Adipose tissue (tissue), 3 donors: ENCODE data around the gene CDC25C. TPM values are rescaled to one million over a fixed set of nuclear protein-coding genes. Genes with fewer than 3 reads are reported as not detected.

Source experiments
- H3K27ac ChIP-seq: one replicate; pipeline ENCODE4 v1.5.1; 2013; ENCODE audit warnings: low read depth, low read length
- WGBS, 3 donors: extraction: QIAGEN DNeasy Blood & Tissue Kit; methylation state at CpG; one replicate each; pipeline ENCODE4 v1.1.7; 2013; 5-methylcytosine and 5-hydroxymethylcytosine counted together
- polyA plus RNA-seq, 3 donors: library from polyadenylated mRNA; stranded (reverse); fragments of 200-250 nt; gene quantifications; one replicate each; pipeline ENCODE4 v1.2.3, GENCODE V29; 2013
- donor health status: healthy with polysubstance abuse.
- donor health status: Bipolar disorder and iron deficiency.
- donor health status: healthy.

Gene CDC25C
- polyA plus RNA-seq: 1 to 10 TPM in 1 of 3 donors, under 1 TPM in 2; 0.03 to 1.2 (median 0.07) TPM

GRCh38 chr5:138331449-138332368 is at the start of gene CDC25C:
TSS of gene CDC25C (minus strand) at chr5:138331804. CDS start at chr5:138331180, 624 bp downstream.
- WGBS, 3 donors: 0% methylated on average over 55 of the region's 55 CpGs
- H3K27ac ChIP-seq: no peak within 1 kb of the TSS

DNA sequence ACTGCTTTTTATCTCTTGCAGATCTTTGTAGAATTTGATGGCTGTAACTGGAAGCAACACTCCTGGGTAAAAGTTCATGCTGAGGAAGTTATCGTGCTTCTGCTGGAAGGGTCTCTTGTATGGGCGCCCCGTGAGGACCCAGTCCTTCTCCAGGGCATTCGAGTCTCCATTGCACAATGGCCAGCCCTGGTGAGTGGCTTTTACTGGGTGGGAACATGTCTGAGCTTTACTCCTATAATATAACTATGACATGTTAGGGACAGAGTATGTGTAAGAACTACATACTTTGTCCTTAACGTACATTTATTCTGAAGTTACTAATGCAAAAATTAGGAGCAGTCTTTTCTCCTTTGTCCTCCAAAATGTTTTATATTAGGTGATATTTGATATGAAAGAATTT is 41.0 kb upstream of the CDC25C start:
- WGBS, 3 donors: 57 to 80% (median 60%) methylated on average over 5 of the region's 5 CpGs
- H3K27ac ChIP-seq: no peak overlapping the region

GRCh38 chr5:138372225-138372624 is 40.6 kb upstream of the CDC25C start:
- 80 to 83% (median 80%) methylated on average over 1 of the region's 1 CpG for WGBS, 3 donors
- H3K27ac ChIP-seq: no peak overlapping the region

DNA sequence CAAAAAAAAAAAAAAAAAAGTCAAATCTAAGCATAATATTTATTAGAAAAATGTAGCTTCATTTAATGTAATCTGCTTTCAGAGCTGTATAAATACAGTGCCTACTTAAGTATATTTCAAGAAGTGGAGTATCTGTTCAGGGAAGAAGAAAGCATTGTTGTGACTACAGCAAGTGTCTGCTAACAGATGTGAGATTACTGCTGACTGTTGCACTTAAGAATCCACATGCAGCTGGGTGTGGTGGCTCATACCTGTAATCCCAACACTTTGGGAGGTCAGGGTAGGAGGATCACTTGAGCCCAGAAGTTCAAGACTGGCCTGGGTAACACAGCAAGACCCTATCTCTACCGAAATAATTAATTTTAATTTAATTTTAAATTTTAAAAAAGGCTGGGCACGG is 39.9 kb upstream of the CDC25C start:
- WGBS, 3 donors: 88 to 96% (median 92%) methylated on average over 2 of the region's 2 CpGs
- H3K27ac ChIP-seq: no peak overlapping the region

- H3K27ac ChIP-seq: no peak overlapping the region
- 80 to 90% (median 90%) methylated on average over 3 of the region's 3 CpGs for WGBS, 3 donors
Measured at GRCh38 chr5:138370537-138370936, 38.9 kb upstream of the CDC25C start.

DNA sequence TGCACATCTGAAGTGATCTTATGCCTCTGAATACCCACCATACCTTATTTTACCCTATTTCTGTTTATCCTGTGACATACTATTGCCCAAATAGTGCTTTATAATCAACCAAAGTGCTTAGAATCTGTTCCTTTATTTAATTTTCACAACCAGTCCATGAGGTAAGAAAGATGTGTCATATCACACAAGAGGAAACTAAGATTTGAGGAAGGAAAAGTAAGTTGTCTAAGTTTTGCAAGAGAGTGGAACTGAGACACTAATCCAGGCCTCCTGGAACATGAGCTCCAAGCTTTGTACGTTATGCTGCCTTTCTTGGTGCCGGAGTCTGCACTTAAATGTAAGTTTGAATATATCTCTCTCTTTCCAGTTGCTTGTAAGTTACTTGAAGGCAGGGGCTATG is 38.1 kb upstream of the CDC25C start:
- H3K27ac ChIP-seq: peak overlapping the region; percentile 62
- 37 to 82% (median 54%) methylated on average over 2 of the region's 2 CpGs for WGBS, 3 donors

DNA sequence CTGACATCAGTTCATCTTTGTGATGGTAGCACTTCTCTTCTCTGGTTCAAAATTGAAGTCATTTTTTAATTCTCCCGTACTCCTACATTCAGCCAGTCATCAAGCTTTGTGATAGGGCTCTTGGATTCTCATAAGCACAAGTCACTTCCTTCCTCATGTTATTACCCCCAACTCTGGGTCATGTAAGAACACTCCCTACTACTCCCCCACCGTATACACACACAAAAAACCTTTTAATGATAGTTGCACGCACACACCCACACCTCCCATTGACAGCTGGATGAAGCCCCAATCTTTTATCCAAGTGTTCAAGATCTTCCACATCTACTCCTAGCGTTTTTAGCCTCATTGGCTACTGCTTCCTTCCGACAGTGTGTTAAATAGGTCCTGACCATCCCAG is 37.7 kb upstream of the CDC25C start:
- H3K27ac ChIP-seq: peak overlapping the region; percentile 62
- WGBS, 3 donors: 39 to 77% (median 50%) methylated on average over 5 of the region's 5 CpGs

- 47 to 81% (median 74%) methylated on average over 4 of the region's 4 CpGs for WGBS, 3 donors
- no peak overlapping the region for H3K27ac ChIP-seq
Measured at GRCh38 chr5:138366632-138367382, 35.2 kb upstream of the CDC25C start.

GRCh38 chr5:138364576-138364975 is 33.0 kb upstream of the CDC25C start:
- no peak overlapping the region for H3K27ac ChIP-seq
- WGBS, 3 donors: 100% methylated on average over 1 of the region's 1 CpG

GRCh38 chr5:138360941-138361452 is 29.4 kb upstream of the CDC25C start:
- WGBS, 3 donors: 89 to 100% (median 100%) methylated on average over 1 of the region's 1 CpG
- no peak overlapping the region for H3K27ac ChIP-seq

GRCh38 chr5:138359621-138360020 is 28.0 kb upstream of the CDC25C start:
- WGBS, 3 donors: 67 to 73% (median 71%) methylated on average over 3 of the region's 3 CpGs
- H3K27ac ChIP-seq: no peak overlapping the region

DNA sequence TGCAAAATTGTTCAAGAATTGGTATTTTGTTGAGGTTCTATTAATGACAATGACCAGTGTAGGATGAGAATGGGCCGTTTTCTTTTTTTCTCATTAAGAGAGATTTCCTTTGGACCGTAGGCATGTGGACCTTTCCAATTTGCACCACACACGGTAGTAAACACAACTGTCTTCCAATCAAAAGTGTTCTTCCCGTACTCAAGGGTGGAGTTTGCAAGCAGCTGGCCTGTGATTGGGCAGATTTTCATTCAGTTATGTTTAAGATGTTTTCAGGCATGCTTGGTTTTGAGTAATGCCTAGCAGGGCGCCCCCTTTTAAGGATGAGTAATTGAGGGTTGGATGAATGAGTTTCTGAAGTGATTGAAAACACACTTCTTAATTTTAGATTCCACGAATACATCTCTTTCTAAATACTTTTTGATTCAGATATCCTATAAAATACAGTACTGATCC is 23.3 kb upstream of the CDC25C start:
- no peak overlapping the region for H3K27ac ChIP-seq
- 24 to 32% (median 26%) methylated on average over 6 of the region's 6 CpGs for WGBS, 3 donors

GRCh38 chr5:138354387-138354786 is 22.8 kb upstream of the CDC25C start:
- H3K27ac ChIP-seq: no peak overlapping the region
- WGBS, 3 donors: 13 to 22% (median 15%) methylated on average over 5 of the region's 5 CpGs

GRCh38 chr5:138353560-138354080 is 22.0 kb upstream of the CDC25C start:
- WGBS, 3 donors: 0 to 1% (median 1%) methylated on average over 11 of the region's 11 CpGs

GRCh38 chr5:138352722-138353559 is 21.3 kb upstream of the CDC25C start:
- H3K27ac ChIP-seq: peak overlapping the region; percentile 71

More at GRCh38 chr5:138353560-138354080, 22.0 kb upstream of the CDC25C start:
- H3K27ac ChIP-seq: peak overlapping the region; percentile 71

DNA sequence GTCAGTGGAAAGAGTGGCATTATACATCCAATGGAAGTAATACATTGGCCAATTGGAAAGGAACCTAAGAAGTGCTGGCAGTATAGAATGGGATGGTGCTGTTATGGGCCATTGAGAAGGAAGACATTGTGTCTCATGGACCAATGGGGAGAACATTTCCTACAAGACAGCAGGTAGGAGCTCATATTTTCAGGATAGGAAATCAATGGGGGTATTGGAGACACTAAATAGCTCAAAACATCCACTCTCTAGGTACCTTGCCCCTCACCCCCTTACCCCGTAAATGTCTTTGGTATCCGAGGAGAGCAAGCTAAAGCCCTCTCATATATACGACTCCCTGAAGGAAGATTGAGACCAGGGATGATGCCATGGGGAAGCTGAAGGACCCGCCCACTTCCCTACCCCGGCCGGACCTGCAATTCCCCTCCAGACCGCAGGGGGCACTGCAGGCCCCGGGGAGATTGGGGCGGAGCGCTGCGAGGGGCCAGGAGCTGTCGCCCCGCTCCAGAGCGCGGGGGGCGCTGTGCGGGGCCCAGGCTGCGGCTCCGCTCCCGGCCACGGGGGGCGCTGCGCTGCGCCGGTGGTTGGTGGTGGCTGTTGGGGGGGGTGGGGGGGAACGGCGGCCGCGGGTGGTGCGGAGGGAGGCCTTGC is 20.6 kb upstream of the CDC25C start, which contains the start of gene KDM3B:
KDM3B (plus strand) TSS at position 615 of the 651 bp plus-strand sequence. CDS start 111 bp downstream, outside the sequence.
- 6 to 8% (median 8%) methylated on average over 22 to 29 of the region's 30 CpGs for WGBS, 3 donors

More at GRCh38 chr5:138352722-138353559, 21.3 kb upstream of the CDC25C start:
- 0 to 1% (median 1%) methylated on average over 53 to 88 of the region's 88 CpGs for WGBS, 3 donors

GRCh38 chr5:138351517-138351916 is 19.9 kb upstream of the CDC25C start:
- no peak overlapping the region for H3K27ac ChIP-seq

More for the DNA sequence above, 20.6 kb upstream of the CDC25C start, which contains the start of gene KDM3B:
- peak within 1 kb of the TSS; percentile 71 for H3K27ac ChIP-seq
